ENCODE results near the gene BATF. TPM values are rescaled to one million over a fixed set of nuclear protein-coding genes. Genes with fewer than 3 reads are reported as not detected.

BATF gene
- total RNA-seq, 4 donors from 2014 or later = 0.28 to 6.4 (median 1.3) TPM; not detected in 1

- no peak for DNase-seq
- Histone ChIP-seq H3K27me3 (no peaks in the 10 kb centered on the region), H3K27ac (no peak overlapping the region), H3K9me3 (no peaks in the 10 kb centered on the region), H3K4me3 (no peak overlapping the region), H3K4me1 (no peaks in the 10 kb centered on the region), H3K36me3 (no peaks in the 10 kb centered on the region)
- intact Hi-C loops (cut with DNase I; ENCODE audit: low total_unique reads) = no loop called here
- TF ChIP-seq CTCF (IDR thresholded peaks at IDR 0.05) (no peak), POLR2A (IDR thresholded peaks at IDR 0.05) (no peak)
Observed at GRCh38 chr14:75495882-75496281, 26.4 kb upstream of the BATF start.

- Histone ChIP-seq H3K27me3 (no peaks in the 10 kb centered on the region), H3K27ac (no peak overlapping the region), H3K4me1 (no peaks in the 10 kb centered on the region), H3K4me3 (no peak overlapping the region), H3K36me3 (no peaks in the 10 kb centered on the region), H3K9me3 (no peaks in the 10 kb centered on the region)
- no peak for DNase-seq
- intact Hi-C loops (cut with DNase I; ENCODE audit: low total_unique reads) = no loop called here
- TF ChIP-seq POLR2A (IDR thresholded peaks at IDR 0.05) = no peak
- no peak for TF ChIP-seq CTCF (IDR thresholded peaks at IDR 0.05)
Observed at GRCh38 chr14:75496755-75497154, 25.5 kb upstream of the BATF start.

GRCh38 chr14:75497191-75497590, 25.1 kb upstream of the BATF start:
- no peak overlapping the region for H3K27ac ChIP-seq
- TF ChIP-seq CTCF (IDR thresholded peaks at IDR 0.05) = no peak
- no peak for TF ChIP-seq POLR2A (IDR thresholded peaks at IDR 0.05)
- DNase-seq = no peak

GRCh38 chr14:75497701-75498100, 24.6 kb upstream of the BATF start:
- TF ChIP-seq CTCF (IDR thresholded peaks at IDR 0.05) (no peak), POLR2A (IDR thresholded peaks at IDR 0.05) (no peak)
- Histone ChIP-seq H3K27me3 (no peaks in the 10 kb centered on the region), H3K27ac (no peak overlapping the region), H3K4me3 (no peak overlapping the region), H3K4me1 (no peaks in the 10 kb centered on the region), H3K36me3 (no peaks in the 10 kb centered on the region), H3K9me3 (no peaks in the 10 kb centered on the region)
- no peak for DNase-seq
- intact Hi-C loops (cut with DNase I; ENCODE audit: low total_unique reads) = no loop called here

More at GRCh38 chr14:75497191-75497590, 25.1 kb upstream of the BATF start:
- Histone ChIP-seq H3K4me1 (no peaks in the 10 kb centered on the region), H3K36me3 (no peaks in the 10 kb centered on the region), H3K27me3 (no peaks in the 10 kb centered on the region), H3K9me3 (no peaks in the 10 kb centered on the region), H3K4me3 (no peak overlapping the region)
- intact Hi-C loops (cut with DNase I; ENCODE audit: low total_unique reads) = no loop called here

- Histone ChIP-seq H3K27ac (no peak overlapping the region), H3K27me3 (no peaks in the 10 kb centered on the region), H3K4me1 (no peaks in the 10 kb centered on the region), H3K36me3 (no peaks in the 10 kb centered on the region), H3K9me3 (no peaks in the 10 kb centered on the region), H3K4me3 (no peak overlapping the region)
- intact Hi-C loops (cut with DNase I; ENCODE audit: low total_unique reads) = no loop called here
- no peak for TF ChIP-seq POLR2A (IDR thresholded peaks at IDR 0.05)
- no peak for TF ChIP-seq CTCF (IDR thresholded peaks at IDR 0.05)
- DNase-seq = no peak
Observed at GRCh38 chr14:75499084-75499875, 23.0 kb upstream of the BATF start.

All from uterus (tissue), 4 donors.